ENCODE data around the gene DCAF11. TPM values are rescaled to one million over a fixed set of nuclear protein-coding genes. Genes with fewer than 3 reads are reported as not detected.

DCAF11 gene
- total and polyA plus RNA-seq, 2 of the 13 experiments (the other 11 are each of a cell fraction or from before 2014, with no cell fraction given): 150 to 257 TPM

GRCh38 chr14:24146978-24147760 lies 32.6 kb downstream of the DCAF11 start, which contains the start of gene RNF31:
Gene RNF31 (plus strand): TSS chr14:24147498. CDS start chr14:24147699, 201 bp downstream.
- H3K79me2 ChIP-seq (ENCODE audit: insufficient read depth, low read length): peaks cover 40% of the 10 kb centered on the region
- intact Hi-C loops (cut with micrococcal nuclease; ENCODE audit: unreplicated experiment): loop anchor here (1.0 kb wide), 3 partner anchors 14 to 41 kb away; partner anchors contain the start of genes DCAF11, IPO4, IRF9 and NRL
- TF ChIP-seq, protein P1, sequence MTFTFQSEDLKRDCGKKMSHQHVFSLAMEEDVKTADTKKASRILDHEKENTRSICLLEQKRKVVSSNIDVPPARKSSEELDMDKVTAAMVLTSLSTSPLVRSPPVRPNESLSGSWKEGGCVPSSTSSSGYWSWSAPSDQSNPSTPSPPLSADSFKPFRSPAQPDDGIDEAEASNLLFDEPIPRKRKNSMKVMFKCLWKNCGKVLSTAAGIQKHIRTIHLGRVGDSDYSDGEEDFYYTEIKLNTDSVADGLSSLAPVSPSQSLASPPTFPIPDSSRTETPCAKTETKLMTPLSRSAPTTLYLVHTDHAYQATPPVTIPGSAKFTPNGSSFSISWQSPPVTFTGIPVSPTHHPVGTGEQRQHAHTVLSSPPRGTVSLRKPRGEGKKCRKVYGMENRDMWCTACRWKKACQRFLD (CRISPR knock-in tag; IDR thresholded peaks at IDR 0.05; ENCODE audit: borderline replicate concordance): peak; percentile 77; the same call in 1 of the 2 replicates
- TF ChIP-seq, protein P2, sequence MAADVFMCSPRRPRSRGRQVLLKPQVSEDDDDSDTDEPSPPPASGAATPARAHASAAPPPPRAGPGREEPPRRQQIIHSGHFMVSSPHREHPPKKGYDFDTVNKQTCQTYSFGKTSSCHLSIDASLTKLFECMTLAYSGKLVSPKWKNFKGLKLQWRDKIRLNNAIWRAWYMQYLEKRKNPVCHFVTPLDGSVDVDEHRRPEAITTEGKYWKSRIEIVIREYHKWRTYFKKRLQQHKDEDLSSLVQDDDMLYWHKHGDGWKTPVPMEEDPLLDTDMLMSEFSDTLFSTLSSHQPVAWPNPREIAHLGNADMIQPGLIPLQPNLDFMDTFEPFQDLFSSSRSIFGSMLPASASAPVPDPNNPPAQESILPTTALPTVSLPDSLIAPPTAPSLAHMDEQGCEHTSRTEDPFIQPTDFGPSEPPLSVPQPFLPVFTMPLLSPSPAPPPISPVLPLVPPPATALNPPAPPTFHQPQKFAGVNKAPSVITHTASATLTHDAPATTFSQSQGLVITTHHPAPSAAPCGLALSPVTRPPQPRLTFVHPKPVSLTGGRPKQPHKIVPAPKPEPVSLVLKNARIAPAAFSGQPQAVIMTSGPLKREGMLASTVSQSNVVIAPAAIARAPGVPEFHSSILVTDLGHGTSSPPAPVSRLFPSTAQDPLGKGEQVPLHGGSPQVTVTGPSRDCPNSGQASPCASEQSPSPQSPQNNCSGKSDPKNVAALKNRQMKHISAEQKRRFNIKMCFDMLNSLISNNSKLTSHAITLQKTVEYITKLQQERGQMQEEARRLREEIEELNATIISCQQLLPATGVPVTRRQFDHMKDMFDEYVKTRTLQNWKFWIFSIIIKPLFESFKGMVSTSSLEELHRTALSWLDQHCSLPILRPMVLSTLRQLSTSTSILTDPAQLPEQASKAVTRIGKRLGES (CRISPR knock-in tag; IDR thresholded peaks at IDR 0.05; ENCODE audit: borderline replicate concordance): peak; percentile 87; the same call in 1 of the 2 replicates
- TF ChIP-seq SALL1 (CRISPR knock-in tag; IDR thresholded peaks at IDR 0.05) (no peak), SRY (CRISPR knock-in tag; IDR thresholded peaks at IDR 0.05) (no peak), ZNF432 (CRISPR knock-in tag; IDR thresholded peaks at IDR 0.05; ENCODE audit: borderline replicate concordance) (no peak), ELK4 (CRISPR knock-in tag; IDR thresholded peaks at IDR 0.05; ENCODE audit: borderline replicate concordance) (peak; percentile 85), ZBTB21 (CRISPR knock-in tag; IDR thresholded peaks at IDR 0.05) (no peak), PHF21A (CRISPR knock-in tag; IDR thresholded peaks at IDR 0.05) (no peak), TFDP2 (CRISPR knock-in tag; IDR thresholded peaks at IDR 0.05) (peak; percentile 74; the same call in 1 of the 2 replicates), EZH2 (conservative IDR thresholded peaks at IDR 0.05; ENCODE audit: low read depth, low read length) (no peak), ZFP1 (CRISPR knock-in tag; IDR thresholded peaks at IDR 0.05) (no peak), TBX2 (CRISPR knock-in tag; IDR thresholded peaks at IDR 0.05; ENCODE audit: borderline replicate concordance) (peak; percentile 62), SCMH1 (CRISPR knock-in tag; IDR thresholded peaks at IDR 0.05; ENCODE audit: borderline replicate concordance) (no peak)
- TF ChIP-seq, protein P3, sequence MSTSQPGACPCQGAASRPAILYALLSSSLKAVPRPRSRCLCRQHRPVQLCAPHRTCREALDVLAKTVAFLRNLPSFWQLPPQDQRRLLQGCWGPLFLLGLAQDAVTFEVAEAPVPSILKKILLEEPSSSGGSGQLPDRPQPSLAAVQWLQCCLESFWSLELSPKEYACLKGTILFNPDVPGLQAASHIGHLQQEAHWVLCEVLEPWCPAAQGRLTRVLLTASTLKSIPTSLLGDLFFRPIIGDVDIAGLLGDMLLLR (CRISPR knock-in tag; IDR thresholded peaks at IDR 0.05): peak; percentile 1; the same call in 1 of the 2 replicates

More at GRCh38 chr14:24146978-24147760, 32.6 kb downstream of the DCAF11 start, which contains the start of gene RNF31:
- WGBS (ENCODE audit: low lambda C conversion rate): 1% methylated on average over 55 of the region's 57 CpGs
- peaks cover 7% of the 10 kb centered on the region for H4K20me1 ChIP-seq (ENCODE audit: insufficient read depth, low read length)
- H3K27ac ChIP-seq (ENCODE audit: extremely low read length, insufficient read depth, low read length): peak within 1 kb of the TSS; percentile 76
- ATAC-seq (peak; percentile 90), FAIRE-seq (peak; percentile 100), DNase-seq (ENCODE audit: low spot score) (peak; percentile 100)
- H2AFZ ChIP-seq (ENCODE audit: low read length): peak within 1 kb of the TSS; percentile 21
- peaks cover 59% of the 10 kb centered on the region for H3K4me1 ChIP-seq (ENCODE audit: insufficient read depth, low read length)
- ChIA-PET POLR2A (interaction anchor here (0.6 to 8.5 kb wide), 66 partner anchors 11 to 1558 kb away, joined by 3 to 279 read pairs (median 5); partner anchors contain the start of genes ACIN1, BCL2L2, C14orf119 and CARMIL3), CTCF (ENCODE audit: low intra/inter-chr PET ratio, low total read pairs) (no interaction called here)
- peaks cover 0 to 3% of the 10 kb centered on the region in 2 experiments; a peak in 1 of 5 replicates for H3K27me3 ChIP-seq (ENCODE audit: control insufficient read depth in 1 of 2, insufficient read depth in 2 of 2, low read length in 2 of 2)
- H3K9ac ChIP-seq (ENCODE audit: insufficient read depth, low read depth, low read length): peak within 1 kb of the TSS; percentile 95
- in situ Hi-C loops (cut with HindIII; ENCODE audit: extremely low pct_ligation_motif_present, low pct_unique_long_range_greater_than_20kb): loop anchor here (25.0 kb wide), 1 partner anchor 835 kb away; the partner anchor contains the start of genes BCL2L2, PABPN1 and PPP1R3E
- no peaks in the 10 kb centered on the region for H3K9me3 ChIP-seq (ENCODE audit: low read length)
- no TSS peak for BruUV-seq (replicated peaks)
- peak within 1 kb of the TSS; percentile 98 for H3K4me2 ChIP-seq (ENCODE audit: low read depth, low read length)
- peaks cover 39 to 54% of the 10 kb centered on the region in 2 experiments for H3K36me3 ChIP-seq (replicated peaks in 1 of 2; ENCODE audit: control insufficient read depth in 1 of 2, insufficient read depth in 2 of 2, low read length in 2 of 2)
- H3K4me3 ChIP-seq (replicated peaks in 1 of 3; ENCODE audit: insufficient read depth in 1 of 3, low read depth in 2 of 3, low read length in 3 of 3): peak within 1 kb of the TSS; percentile 91 to 100 (median 96)
